GM19043 (cell line): ENCODE data around the gene FGD5.
"Not testable (repeated sequence)": the region's sequence is repeated elsewhere in the genome, so short reads cannot be mapped to it uniquely, and the experiment has no call there.

Experiments used
- ATAC-seq: cut with Tn5 transposase; IDR thresholded peaks from one replicate; pipeline ENCODE4 v1.9.1; 2021; ENCODE audit warnings: low read depth; ENCODE audit not compliant: unreplicated experiment

FGD5 gene

GRCh38 chr3:14892226-14892625 lies 73.5 kb downstream of the FGD5 start:
- ATAC-seq, result no peak

- ATAC-seq, result no peak
These were observed 75.3 kb downstream of the FGD5 start for GRCh38 chr3:14894085-14894484.

GRCh38 chr3:14897266-14897665 lies 78.5 kb downstream of the FGD5 start:
- ATAC-seq, result no peak

- no peak for ATAC-seq
These were observed 80.2 kb downstream of the FGD5 start for GRCh38 chr3:14898929-14899328.

DNA sequence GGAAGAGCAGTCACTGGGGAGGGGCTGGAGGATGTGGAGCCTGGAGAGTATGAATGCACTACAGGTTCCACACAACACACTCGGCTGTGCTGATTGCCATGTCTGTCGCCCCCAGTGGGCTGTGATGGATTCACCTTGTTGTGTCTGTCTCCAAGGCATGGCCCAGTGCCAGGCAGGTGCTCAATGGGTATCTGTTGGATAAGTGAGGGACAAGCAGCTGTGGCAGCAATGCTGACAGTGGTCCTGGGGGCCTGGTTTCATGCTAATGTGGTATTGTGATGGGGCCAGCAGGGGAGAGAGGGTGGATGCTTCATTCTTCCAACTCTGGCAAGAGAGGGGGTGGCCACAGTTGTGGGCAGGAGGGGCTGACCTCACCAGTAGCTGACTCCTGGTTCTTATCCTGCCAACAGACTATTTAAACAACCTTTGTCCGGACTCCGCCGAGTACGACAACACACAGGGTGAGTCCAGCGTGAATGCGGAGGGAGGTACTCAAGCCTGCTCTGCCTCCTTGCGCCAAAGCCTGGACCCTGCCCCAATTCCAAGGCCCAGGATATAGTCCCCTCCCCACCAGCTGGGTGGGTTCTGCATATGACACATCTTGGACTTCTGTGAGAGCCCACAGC lies 81.3 kb downstream of the FGD5 start:
- no peak for ATAC-seq

DNA sequence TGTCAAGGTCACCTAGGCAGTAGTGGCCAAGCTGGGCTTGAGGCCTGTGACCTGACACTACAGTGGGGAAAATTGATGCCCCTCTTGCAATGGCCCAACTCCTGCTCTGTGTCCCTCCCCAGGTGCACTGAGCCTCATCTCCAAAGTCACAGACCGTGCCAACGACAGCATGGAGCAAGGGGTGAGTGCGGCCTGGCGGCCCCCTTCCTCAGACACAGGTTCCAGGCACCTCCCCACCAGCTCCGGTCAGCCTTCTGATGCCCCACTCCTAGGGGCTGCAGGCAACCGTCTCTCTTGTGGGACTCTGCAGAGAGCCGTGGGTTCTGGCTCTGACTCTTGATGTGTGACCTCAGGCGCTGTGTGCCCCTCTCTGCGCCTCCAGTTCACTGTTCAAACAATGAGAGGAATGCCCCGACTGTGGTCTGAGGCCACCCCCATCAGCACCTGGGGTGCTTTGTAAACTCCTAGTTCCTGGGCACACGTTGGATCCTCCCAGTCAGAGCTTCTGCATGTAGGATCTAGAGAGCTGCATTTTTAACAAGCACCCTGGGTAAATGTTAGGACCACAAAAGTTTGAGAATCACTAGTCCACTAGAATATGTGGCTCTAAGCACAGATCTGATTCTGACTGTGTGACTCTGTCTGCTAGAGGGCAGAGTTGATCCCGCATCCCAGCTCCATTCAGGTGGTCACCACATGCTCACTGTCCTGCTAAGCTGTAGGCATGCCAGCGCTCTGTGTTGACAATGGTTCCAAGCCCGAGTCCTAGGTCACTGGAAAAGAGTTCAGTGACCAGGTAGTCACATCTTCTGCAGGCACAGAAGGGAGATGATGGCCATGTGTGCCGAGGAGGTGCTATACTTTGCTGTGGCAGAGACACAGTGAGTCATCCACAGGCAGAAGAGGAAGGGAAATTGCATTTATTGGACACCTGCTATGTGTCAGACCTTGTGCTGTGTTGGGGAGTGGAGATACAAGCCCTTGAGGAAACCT lies 82.4 kb downstream of the FGD5 start:
- no peak for ATAC-seq

GRCh38 chr3:14902719-14903118 lies 84.0 kb downstream of the FGD5 start:
- no peak for ATAC-seq

DNA sequence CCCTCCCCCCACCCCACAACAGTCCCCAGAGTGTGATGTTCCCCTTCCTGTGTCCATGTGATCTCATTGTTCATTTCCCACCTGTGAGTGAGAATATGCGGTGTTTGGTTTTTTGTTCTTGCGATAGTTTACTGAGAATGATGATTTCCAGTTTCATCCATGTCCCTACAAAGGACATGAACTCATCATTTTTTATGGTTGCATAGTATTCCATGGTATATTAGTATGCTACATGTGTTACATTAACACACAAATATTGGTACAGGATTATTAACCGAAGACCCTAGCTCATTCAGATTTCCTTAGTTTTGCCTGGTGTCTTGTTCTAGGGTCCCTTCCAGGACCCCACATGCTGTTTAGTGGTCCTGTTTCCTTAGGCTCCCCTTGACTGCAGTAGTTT lies 84.7 kb downstream of the FGD5 start:
- not testable (repeated sequence) for ATAC-seq

GRCh38 chr3:14905055-14905657 lies 86.4 kb downstream of the FGD5 start:
- ATAC-seq, result no peak

GRCh38 chr3:14906355-14906971 lies 87.7 kb downstream of the FGD5 start:
- no peak for ATAC-seq

DNA sequence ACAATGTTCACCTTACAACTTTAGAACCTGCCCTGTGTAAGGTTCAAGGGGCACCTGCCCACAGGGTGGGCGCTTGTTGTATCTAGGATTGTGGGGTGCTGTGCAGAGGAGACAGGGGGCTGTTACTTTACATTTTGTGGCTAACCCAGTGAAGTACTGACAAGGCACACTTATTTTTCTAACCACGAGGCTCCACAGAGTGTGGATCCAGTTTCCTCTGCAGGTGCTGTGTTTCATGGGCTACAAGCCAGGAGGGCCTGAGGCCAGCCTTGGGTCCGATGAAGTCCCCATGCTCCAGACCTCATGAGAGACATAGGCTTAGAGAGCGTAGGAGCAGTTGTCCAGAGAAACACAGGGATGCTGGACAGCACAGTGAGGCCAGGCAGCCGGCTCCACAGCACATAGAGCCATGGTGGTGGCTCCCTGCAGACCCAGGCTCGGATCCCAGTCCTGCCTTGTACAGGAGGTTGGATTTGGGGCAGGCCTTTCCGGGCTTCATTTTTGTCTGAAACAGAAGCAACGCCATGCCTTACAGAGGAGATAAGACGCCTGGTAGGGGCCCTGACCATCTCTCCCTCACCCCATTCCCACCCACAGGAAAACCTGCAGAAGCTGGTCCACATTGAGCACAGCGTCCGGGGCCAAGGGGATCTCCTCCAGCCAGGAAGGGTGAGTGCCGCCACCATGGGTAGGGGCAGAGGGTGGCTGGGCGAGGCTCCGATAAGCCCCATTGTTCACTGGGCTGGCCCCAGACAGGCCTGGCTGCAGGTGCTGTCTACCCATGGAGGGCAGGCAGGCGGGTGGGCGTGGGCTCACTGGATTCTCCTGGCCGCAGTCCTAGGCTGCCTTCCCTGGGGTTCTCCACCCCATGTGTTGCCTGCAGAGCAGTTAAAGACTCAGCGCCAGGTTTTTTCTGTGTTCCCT lies 88.5 kb downstream of the FGD5 start:
- no peak for ATAC-seq

DNA sequence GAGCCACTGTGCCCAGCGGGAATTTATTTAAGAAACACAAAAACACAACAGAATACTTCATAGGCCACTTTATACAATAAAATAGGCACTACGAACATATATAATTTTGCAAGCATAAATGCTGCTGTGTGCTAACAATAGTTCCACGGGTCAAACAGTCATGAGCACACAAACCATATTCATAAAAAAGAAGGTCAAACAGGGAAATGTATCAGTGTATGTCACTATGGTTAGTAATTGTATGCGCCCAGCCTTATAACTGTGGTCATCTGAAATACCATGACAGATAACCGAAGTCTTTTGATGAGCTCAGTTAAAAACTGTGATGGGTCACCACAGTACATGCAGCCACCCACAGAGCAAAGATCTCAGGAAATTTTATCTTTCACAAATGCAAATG lies 90.5 kb downstream of the FGD5 start:
- ATAC-seq, result no peak

GRCh38 chr3:14911651-14912050 lies 92.9 kb downstream of the FGD5 start:
- ATAC-seq, result no peak

DNA sequence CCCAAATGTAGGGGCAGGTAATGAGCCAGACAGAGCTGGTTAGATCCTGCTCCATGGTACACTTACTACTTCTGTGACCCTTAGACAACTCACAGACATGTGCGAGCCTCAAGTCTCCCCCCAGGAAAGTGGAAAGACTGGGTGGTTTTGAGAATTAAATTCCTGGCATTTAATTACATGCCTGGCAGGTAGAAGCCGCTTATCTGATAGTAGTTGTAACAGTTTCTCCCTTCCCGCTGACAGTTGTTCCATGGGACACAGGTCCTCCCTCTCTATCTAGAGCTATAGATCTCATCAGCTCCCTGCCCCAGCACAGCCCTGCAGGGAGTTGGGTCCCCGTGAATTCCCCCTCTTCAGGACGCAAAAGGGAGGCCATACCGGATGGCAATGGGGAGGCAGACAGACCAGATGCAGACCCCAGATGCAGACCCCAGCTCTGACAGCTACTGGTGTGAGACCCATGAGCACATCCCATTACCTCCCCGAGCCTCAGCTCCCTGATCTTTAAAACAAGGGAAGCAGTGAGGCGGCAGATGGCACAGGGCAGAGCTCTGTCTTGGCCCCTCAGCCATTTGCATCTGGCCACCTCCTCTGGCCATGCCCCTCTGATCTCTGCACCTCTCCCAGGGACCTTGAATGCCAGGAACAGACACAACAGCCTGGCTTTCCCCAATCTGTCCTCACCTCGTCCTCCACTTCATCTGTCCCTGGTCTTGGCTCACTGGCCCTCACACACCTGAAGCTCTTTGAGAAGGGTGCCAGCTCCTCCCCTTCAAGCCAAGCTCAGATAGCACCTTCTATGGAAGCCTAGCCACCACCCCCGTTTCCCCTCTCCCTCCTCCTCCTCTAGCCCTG lies 94.5 kb downstream of the FGD5 start:
- ATAC-seq, result no peak

DNA sequence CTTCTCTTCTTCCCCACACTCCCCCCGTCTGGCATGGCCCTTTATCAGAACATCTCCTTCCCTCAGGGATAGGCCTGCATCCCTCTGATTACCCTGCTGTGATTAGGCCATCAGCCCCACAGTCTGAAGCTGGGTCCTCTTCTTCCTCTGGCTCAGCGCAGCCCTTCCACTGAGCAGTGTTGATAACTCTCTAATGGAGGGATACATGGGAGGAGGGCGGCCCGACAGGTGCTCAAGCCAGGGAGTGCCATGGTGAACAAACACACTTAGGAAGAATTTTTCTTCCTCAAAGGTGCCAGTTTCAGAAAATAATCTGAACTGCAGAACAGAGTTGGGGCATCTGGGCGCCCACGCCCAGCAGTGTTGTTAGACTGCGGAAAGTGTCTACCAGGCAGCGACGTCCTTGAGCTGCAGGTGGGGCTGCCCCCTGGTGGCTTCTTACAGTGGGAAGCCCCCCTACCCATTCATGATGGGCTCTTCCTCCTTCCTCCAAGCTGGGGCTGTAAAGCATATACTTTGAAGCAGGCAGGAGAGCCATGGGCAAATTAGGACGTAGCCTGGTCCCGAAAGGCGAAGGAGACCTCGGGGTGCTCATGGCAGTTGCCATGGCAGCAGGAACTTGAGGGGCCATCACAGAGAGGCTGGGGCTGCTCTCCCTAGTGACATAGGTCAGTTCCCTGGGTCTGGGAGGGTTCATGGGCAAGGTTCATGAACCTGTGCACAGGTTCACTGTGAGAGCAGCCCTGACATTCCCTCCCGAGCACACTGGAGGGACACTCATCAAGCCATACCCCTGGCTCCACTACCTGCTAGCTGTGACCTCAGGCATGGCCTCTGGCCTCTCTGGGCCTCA lies 95.4 kb downstream of the FGD5 start:
- no peak for ATAC-seq

GRCh38 chr3:14914779-14915117 lies 96.0 kb downstream of the FGD5 start:
- ATAC-seq, result no peak

GRCh38 chr3:14915636-14916222 lies 97.0 kb downstream of the FGD5 start:
- no peak for ATAC-seq

- no peak for ATAC-seq
These were observed 99.6 kb downstream of the FGD5 start for GRCh38 chr3:14918356-14918860.
